NOMO-1 treated with DMSO at 0.1 percent for 48 hours (cell line): Measurements from ENCODE around the gene PLA2G4F.

ENCODE experiments used
- DNase-seq: peaks from one replicate; lab custom pipeline; 2025; ENCODE audit not compliant: unreplicated experiment; lab: John Stamatoyannopoulos, UW

The PLA2G4F gene

GRCh38 chr15:42163947-42164550 is 7.6 kb upstream of the PLA2G4F start:
- DNase-seq: no peak

DNA sequence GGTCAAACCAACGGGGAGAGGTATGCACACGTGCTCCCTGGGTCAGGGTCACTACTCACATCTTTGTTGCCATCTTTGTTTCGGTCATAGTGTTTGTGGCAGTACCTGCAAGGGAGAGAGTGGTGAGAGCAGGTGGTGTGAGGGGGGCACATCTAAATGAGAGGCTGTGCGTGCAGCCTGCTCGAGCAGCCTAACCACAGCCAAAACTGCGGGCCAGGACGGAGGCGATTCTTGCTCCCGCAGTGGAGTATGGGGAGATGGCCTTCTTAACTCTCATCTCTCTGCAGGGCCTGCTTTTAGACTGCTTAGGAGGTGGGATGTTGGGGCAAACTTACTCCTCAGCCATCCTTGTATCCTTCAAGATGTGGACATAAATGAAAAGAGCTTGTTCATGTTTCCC is 6.9 kb upstream of the PLA2G4F start:
- DNase-seq: no peak

DNA sequence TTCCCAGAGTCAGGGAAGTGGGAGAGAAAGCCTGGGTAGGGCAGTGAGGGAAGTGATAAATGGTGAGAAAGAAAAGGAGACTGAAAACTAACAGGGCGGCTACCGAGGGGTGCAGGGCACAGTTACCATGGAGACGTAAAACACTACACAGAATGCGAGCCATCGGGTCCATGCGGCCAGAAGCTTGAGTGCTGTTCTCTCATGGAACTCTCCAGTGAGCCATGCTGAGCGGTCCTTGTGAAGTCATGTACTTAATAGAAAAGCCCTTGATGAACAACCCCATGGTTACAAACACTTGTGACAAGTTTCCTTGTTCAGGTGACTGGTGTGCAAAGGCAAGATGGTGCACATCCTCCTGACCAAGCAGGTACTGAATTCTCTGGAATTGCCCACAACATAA is 3.7 kb upstream of the PLA2G4F start:
- no peak for DNase-seq

DNA sequence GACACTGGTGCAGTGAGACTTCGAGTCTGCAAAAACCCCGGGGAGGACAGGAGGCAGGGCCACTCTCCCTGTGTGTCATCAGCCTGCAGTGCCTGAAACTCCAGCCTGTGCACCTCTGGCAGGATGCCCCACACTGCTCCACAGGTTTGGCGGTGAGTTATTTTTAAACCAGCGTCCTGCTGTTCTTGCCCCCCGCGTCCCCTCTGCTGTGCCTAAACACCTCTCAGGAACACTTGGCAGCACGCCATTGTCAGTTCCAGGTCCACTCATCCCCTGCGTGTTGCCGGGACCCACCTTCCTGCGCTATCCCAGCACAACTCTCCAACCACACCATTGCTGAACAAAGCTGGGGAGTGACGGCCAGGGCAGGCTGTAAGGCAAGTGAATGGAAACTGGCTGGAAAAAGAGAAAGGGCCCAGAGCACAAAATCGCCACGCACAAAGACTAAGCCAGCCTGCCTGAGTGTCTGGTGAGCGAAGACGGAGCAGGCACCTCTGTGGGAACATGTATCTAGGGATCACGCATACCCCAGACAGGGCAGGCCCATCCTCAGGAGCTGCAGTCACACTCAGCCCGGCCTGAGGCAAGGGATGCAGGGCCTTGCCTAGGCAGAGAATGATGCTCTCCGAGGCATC is 3.1 kb upstream of the PLA2G4F start:
- no peak for DNase-seq

DNA sequence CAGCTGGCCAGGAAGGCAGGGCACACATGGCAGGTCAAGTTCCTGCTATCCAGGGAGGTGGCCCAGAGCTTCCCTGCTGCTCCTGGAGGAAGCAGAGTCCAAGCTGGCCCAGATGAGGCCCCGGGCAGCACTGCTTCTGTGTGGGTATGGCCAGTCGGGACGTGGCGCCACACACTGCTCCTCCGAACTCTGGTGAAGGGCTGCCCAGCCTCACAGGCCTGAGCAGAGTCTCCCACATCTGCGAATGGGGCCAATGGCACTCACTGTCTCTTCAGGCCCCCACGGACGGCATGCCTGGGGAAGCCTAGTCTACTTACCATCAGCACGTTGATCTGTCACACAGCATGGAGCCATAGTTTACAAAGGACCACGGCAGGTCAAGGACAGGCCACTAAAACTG is 2.5 kb upstream of the PLA2G4F start:
- no peak for DNase-seq

DNA sequence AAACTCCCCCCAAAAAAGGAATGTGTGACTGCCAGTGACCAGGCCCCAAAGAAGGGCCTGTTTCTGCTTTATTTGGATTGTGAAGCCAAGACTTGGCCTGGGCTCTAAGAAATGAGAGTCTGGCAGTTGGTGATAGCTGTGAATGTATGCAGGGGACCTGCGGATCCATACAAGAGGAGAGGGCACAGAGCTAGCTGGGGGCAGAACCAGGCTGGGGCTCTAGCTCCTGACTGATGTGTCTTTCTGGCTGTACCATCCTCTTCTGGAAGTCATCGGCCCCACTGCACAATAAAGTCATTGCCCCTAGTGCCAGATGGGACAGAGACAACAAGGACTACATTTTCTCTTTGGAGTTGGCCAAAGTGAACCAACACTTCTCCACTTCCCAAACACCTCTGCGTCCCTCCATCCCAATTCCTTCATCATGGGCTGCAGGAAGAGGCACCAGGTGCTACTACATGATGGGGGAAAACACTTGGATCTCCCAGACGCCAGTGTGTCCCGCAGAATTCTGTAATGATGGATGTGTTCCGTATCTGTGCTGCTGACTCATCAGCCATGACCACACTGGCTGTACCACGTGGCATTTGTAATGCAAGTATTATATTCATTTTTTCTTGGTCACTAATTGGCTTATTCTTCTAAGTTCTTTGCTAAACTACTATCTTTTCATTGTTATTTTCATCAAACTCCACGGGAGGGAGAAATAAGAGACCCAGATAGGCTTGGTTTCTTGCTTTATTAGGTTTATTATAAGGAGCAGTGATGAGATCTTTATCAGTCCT is 1.7 kb upstream of the PLA2G4F start:
- DNase-seq: peak; percentile 23

GRCh38 chr15:42157381-42157780 is 945 bp upstream of the PLA2G4F start:
- no peak for DNase-seq

DNA sequence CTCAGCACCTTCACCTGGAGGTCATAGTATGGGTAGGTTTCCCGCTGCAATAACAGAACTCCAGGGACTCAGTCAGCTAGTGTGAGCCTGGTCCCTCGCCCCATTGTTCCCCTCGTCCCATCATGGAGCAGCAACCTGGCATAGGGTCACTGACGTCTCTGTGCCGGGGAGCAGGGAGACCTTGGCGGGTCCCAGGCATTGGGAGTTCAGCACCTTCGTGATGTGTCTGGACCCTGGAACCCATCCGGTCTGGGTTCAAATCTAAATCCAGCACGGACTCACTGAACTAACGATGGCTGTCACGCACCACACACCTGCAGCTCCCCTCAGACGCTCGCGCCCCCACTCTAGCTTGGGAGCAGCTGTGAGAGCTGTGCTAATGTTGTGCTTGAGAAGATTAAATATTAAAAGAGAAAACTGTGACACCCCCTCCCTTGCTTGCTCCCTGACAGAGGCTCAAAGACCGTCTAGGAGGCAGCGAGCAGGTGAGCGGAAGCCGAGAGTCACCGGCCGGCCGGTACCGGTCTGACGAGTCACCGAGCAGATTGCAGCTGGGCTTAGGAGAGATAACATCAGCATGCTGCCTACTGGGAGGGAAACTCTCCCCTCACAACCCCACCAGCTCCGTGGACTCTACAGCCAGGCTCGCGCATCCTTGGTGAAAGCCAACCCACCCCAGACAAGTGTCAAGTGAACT is 742 bp downstream of the PLA2G4F start:
- no peak for DNase-seq

DNA sequence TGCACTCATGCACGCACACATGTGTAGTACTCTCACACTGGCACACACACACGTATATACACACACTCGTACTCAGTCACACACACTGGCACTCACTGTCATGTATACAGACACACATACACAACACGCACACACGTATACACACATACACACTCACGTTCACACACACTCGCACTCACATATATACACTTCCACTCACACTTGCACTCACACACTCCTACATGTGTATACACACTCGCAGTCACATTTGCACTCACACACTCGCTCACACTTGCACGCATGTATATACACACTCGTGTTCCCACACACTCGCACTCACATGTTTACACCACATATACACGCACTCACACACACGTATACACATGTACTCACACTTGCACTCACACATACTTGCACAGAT is 1.5 kb downstream of the PLA2G4F start:
- no peak for DNase-seq

- DNase-seq: no peak
Measured at GRCh38 chr15:42154212-42154941, 2.1 kb downstream of the PLA2G4F start.

DNA sequence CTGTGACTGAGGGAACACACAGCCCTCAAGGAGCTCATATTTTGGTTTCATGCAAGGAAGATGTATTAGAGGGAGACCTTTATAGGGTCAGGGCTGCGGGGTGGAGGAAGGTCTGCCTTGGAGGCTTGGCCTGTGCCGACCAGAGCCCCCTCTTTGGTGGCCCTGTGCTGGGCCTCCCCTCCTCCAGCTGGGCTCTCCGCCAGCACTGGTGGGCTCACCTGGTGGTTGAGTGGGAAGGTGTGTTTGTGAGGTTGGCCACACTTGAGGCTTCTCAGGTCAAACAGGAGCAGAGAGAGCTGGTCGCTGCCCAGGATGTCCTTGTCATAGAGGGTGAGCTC is 2.6 kb downstream of the PLA2G4F start:
- DNase-seq: no peak

DNA sequence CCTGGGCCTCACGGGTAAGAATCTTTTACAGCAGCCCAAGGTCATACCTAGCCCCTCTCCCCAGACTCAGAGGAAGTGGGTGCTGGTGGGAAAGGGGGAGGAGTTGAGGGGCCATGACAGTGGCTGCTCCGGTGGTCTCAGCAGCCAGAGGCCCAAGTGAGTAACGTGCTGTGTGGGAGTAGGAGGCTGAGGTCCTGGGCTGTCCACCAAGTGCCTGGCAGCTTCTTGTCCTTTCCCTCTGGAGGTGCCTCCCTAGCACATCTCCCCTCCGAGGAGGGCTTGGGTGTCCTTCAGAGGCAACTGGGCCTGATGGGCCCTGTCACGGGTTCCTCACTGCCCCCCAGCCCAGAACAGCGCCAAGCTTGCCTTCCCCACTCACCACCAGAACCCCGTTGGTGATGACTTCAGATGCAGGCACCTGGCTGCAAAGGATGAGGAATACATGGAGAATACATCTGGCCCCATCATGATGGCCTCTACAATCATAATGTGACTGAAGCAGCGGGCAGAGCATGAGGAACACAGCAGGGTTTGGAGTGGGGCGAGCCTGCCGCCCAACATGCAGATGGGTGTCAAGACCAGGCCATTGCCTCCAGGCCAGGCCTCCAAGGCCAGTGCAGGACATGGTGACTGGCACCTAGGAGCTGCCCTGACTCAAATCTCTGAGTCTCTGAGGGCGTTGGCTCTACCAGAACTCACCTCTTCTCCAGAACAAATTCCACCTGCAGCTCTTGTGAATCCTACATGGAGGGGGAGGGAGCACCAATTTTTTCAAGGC is 3.3 kb downstream of the PLA2G4F start:
- DNase-seq: no peak

DNA sequence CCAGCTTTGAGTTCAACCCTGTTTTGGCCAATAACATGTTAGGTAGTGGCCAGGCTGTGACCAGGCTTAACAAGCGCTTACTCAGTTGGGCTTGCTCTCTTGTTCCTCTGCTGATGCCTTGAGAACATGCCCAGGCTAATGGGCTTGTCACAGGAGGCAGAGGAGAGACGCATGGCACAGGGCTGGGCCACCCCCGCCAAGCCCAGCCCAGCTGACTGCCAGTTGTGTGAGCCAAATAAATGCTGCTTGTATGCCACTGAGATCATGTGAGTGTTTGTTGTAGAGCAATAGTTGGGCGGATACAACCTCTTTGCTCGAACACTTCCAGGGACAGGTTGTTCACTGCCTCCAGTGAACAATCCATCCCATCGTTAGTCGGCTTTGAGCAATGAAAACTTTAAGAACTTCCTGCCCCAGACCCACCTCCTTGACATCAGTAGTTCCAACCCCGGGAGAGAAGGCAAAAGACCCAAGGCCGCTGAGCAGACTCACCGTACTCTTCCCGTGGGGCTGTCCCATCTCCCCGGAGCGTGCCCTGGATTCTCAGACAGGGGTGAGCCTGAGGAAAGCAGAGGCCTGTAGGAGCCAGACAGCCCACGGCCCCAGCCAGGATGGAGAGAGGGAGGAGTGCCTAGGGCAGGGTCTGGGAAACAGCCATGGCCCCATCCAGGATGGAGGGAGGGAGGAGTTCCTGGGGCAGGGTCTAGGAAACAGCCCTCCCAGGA is 4.1 kb downstream of the PLA2G4F start:
- DNase-seq: no peak

GRCh38 chr15:42151736-42152135 is 4.7 kb downstream of the PLA2G4F start:
- DNase-seq: no peak

DNA sequence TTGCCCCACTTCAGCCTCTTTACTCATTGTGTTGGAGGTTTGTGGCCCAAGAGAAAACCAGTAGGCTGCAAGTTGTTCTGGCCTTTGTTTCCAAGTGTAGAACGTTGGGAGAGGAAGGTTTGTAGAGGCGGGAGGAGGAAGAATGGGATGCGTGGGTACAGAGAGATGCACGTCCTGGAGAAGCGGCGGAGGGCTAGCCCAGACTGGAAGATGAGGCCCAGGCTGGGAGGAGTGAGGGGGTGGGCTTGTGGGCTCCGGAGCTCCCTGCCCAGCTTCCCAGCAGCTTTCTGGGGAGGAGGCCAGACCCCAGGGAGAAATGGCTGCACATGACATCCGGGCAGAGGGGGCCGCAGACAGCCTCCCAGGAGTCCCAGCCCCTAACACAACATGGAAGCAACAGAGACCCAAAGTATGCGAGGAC is 5.3 kb downstream of the PLA2G4F start:
- DNase-seq: no peak

GRCh38 chr15:42150219-42150970 is 6.0 kb downstream of the PLA2G4F start:
- DNase-seq: no peak

DNA sequence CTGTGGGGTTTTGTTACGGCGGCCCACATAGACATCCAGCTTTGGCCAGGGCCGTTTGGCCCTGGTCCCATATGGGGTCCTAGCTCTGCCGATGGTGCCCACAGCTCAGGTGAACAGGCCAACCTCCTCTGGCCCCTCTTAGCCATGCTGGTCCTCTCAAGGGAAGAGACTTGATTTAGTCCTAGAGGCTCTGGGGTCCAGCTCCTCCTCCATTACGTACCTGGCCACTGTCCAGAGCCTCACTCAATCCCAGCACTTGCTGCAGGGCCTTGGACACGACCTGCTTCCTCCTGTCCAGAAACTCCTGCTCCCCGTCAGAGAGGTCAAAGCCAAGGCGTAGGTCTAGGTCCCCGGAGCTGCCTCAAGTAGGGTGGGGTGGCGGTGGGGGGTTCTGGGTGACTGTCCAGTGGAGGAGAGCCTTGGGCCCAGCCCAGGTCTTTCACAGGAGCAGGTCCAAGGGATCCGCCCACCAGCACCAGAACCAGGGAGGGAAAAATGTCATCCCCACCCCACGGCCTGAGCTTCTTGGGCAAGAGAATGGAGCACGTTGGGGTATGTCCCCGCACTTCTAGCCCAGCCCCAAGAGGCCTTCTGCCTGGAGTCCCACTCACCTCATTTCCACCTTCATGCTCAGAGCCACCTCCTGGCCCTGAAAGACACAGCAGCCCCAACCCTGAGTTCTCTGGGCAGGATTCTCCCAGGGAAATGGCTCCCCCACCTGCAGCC is 6.8 kb downstream of the PLA2G4F start:
- DNase-seq: no peak

DNA sequence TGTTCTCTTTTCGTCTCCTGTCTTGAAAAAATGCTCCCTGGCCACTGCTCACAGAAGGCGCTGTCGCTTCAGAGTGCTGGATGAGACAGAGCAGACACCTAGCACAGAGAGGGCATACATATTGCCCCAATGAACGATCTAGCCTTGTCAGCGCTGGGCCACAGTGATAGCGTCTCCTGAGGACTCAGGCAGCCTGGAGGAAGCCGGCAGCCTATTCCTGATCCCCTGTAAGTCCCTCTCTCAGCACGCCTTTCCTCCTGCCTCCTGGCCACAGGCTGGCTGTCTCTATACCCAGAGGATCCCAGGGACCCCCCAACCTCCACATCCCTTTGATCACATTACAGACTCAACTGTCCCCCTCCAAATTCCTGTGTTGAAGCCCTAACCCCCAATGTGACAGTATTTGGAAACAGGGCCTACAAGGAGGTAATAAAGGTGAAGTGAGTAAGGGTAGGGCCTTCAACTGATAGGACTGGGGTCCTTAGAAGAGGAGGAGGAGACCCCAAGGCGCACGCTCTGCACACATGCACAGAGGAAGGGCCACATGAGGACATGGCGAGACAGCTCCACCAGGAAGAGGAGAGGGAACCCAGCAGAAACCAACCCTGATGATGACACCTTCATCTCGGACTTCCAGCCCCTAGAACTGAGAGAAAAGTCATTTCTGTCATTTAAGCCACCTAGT is 7.5 kb downstream of the PLA2G4F start:
- DNase-seq: no peak
